Measurements from ENCODE around the gene KIAA0513.
A peak's percentile ranks its signal among the peaks of the same experiment; 100 is the strongest.
"Not testable (repeated sequence)": the region's sequence is repeated elsewhere in the genome, so short reads cannot be mapped to it uniquely, and the experiment has no call there.

The KIAA0513 gene

DNA sequence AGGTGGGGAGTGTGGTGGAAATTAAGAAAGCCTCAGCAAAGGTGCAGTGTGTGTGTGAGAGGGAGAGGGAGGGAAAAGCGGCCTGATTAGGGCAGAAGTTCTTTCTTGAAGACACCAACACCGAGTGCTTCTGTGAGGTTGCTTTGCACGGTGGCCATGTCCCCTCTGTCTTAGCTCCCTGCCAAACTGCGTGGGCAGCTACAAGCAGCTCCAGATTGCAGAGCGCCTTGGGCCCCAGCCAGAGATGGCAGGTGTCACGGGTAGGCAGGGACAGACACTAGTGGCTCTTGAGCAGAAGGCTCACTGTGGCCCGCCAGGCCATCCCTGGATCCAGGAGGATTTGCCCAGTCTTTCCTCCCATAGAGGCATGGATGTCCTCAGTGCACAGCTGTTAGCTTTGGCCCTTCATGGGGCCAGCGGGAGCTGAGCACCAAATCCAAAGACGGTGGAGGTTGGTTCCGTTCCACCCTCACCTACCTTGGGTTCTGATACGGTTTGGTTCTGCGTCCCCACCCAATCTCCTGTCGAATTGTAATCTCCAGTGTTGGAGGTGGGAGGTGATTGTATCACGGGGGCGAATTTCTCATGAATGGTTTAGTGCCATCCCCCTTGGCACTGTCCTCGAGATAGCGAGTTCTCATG is 21.4 kb downstream of the KIAA0513 start:
- Histone ChIP-seq H3K4me1 (ENCODE audit: control insufficient read depth, insufficient read depth, low read length) (peaks cover 24% of the 10 kb centered on the region), H3K9ac (ENCODE audit: low read length) (no peak overlapping the region), H3K4me3 (ENCODE audit: low read length) (no peak overlapping the region)

DNA sequence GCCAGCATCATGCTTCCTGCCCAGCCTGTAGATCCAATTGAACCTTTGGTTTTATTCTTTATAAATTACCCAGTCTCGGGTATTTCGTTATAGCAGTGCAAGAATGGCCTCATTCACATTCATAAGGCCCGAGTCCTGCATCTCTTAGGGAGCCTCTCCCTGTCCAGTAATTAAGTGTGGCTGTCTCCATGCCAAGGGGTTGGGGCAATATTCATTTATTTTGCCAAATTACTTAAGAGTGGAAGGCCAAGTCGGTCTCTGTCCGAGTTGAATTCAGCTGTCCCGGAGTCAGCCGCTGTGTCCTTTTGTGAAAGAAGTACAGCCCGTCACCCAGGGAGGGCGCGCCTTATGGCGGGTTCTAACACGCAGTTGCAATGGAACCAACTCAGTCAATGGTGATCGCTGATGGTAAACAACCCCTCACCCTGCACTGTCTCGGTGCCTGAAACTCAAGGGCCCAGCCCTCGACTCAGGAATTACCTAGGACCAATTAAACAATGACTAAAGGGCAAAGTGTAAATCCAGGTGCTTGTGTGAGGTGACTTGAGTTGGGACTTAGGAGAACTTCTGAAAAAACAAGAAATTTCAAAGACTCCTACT is 22.2 kb downstream of the KIAA0513 start:
- Histone ChIP-seq H3K9ac (ENCODE audit: low read length) (no peak overlapping the region), H3K36me3 (ENCODE audit: control insufficient read depth, insufficient read depth, low read length) (no peaks in the 10 kb centered on the region), H3K27me3 (ENCODE audit: control insufficient read depth, insufficient read depth, low read length) (no peaks in the 10 kb centered on the region), H3K9me3 (ENCODE audit: control insufficient read depth, low read length) (no peaks in the 10 kb centered on the region), H3K4me1 (ENCODE audit: control insufficient read depth, insufficient read depth, low read length) (peaks cover 28% of the 10 kb centered on the region), H3K4me3 (ENCODE audit: low read length) (no peak overlapping the region)

More for the DNA sequence above, 21.4 kb downstream of the KIAA0513 start:
- Histone ChIP-seq H3K36me3 (ENCODE audit: control insufficient read depth, insufficient read depth, low read length) (no peaks in the 10 kb centered on the region), H3K27me3 (ENCODE audit: control insufficient read depth, insufficient read depth, low read length) (no peaks in the 10 kb centered on the region), H3K9me3 (ENCODE audit: control insufficient read depth, low read length) (no peaks in the 10 kb centered on the region)

DNA sequence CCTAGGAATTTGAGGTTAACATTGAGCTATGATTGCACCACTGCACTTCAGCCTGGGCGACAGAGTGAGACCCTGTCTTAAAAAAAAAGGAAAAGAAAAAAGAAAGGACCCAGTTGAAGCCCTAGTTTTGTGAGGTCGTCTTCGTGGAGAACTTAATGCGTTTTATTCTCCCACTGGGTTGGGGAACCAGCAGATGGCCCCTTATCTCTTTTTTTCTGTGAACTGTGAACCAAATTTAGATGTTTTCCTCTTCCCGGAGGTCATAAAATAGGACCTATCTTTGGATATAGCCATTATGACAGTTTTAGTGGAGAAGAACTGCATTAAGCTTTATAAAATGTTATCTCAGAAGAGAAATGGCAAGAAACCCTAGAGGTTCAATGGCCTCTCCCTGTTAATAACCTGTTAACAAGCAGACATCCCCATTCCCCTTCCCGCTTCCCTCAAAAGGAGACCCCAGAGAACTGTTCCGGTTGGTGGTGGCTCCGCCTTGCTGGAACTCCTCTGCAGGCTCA is 23.5 kb downstream of the KIAA0513 start:
- H3K4me3 ChIP-seq (ENCODE audit: low read length): no peak overlapping the region
- no peaks in the 10 kb centered on the region for H3K27me3 ChIP-seq (ENCODE audit: control insufficient read depth, insufficient read depth, low read length)
- no peaks in the 10 kb centered on the region for H3K36me3 ChIP-seq (ENCODE audit: control insufficient read depth, insufficient read depth, low read length)
- H3K9ac ChIP-seq (ENCODE audit: low read length): no peak overlapping the region
- H3K9me3 ChIP-seq (ENCODE audit: control insufficient read depth, low read length): no peaks in the 10 kb centered on the region
- H3K4me1 ChIP-seq (ENCODE audit: control insufficient read depth, insufficient read depth, low read length): peaks cover 42% of the 10 kb centered on the region

DNA sequence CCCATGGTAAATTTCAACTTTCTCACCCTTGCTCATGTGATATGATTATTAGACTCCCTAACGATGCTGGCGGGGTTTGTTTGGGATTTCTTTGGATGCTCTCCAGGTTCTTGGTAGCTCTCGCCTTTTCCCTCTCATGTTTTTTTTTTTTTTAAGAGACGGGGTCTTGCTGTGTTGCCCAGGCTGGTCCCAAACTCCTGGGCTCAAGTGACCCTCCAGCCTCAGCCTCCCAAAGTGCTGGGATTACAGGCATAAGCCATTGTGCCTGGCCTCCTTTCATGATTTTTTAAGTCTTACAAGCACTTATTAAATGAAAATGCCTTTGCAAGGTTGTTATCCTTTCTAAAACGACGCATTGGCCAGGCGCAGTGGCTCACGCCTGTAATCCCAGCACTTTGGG is 24.1 kb downstream of the KIAA0513 start:
- H3K9ac ChIP-seq (ENCODE audit: low read length): no peak overlapping the region
- H3K9me3 ChIP-seq (ENCODE audit: control insufficient read depth, low read length): no peaks in the 10 kb centered on the region
- H3K4me3 ChIP-seq (ENCODE audit: low read length): no peak overlapping the region
- H3K4me1 ChIP-seq (ENCODE audit: control insufficient read depth, insufficient read depth, low read length): peaks cover 44% of the 10 kb centered on the region
- H3K27me3 ChIP-seq (ENCODE audit: control insufficient read depth, insufficient read depth, low read length): no peaks in the 10 kb centered on the region
- H3K36me3 ChIP-seq (ENCODE audit: control insufficient read depth, insufficient read depth, low read length): no peaks in the 10 kb centered on the region

DNA sequence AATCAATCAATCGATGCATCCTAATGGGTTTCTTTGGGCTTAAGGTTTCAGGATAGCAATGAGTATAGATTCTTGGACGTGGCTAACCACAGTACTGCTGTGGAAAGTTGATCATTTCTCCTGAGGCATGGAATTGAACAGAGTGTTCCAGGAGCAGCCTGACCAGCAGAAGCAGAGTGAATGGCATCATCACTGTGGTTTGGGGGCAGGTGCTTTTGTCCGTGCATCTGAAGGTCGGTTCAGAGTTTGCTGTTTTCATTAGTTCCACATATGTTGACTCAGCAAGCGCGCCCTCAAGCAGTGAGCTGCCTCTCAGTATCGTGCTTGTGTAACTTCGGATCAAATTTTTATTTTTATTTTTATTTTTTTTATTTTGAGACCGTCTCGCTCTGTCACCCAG is 24.9 kb downstream of the KIAA0513 start:
- no peak overlapping the region for H3K9ac ChIP-seq (ENCODE audit: low read length)
- H3K4me3 ChIP-seq (ENCODE audit: low read length): no peak overlapping the region
- no peaks in the 10 kb centered on the region for H3K27me3 ChIP-seq (ENCODE audit: control insufficient read depth, insufficient read depth, low read length)
- no peaks in the 10 kb centered on the region for H3K9me3 ChIP-seq (ENCODE audit: control insufficient read depth, low read length)
- H3K36me3 ChIP-seq (ENCODE audit: control insufficient read depth, insufficient read depth, low read length): no peaks in the 10 kb centered on the region
- H3K4me1 ChIP-seq (ENCODE audit: control insufficient read depth, insufficient read depth, low read length): peaks cover 43% of the 10 kb centered on the region

DNA sequence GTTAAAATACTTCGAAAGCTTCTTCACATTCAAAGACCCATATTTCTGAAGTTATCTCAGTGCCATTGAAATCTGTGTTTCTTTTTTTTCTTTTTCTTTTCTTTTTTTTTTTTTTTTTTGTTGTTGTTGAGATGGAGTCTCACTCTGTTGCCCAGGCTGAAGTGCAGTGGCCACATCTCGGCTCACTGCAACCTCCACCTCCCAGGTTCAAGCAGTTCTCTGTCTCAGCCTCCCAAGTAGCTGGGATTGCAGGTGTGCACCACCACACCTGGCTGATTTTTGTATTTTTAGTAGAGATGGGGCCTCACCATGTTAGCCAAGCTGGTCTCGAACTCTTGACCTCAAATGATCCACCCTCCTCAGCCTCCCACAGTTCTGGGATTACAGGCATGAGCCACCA is 26.7 kb downstream of the KIAA0513 start:
- H3K4me3 ChIP-seq (ENCODE audit: low read length); H3K9me3 ChIP-seq (ENCODE audit: control insufficient read depth, low read length): not testable (repeated sequence)
- H3K4me1 ChIP-seq (ENCODE audit: control insufficient read depth, insufficient read depth, low read length): peaks cover 35% of the 10 kb centered on the region

DNA sequence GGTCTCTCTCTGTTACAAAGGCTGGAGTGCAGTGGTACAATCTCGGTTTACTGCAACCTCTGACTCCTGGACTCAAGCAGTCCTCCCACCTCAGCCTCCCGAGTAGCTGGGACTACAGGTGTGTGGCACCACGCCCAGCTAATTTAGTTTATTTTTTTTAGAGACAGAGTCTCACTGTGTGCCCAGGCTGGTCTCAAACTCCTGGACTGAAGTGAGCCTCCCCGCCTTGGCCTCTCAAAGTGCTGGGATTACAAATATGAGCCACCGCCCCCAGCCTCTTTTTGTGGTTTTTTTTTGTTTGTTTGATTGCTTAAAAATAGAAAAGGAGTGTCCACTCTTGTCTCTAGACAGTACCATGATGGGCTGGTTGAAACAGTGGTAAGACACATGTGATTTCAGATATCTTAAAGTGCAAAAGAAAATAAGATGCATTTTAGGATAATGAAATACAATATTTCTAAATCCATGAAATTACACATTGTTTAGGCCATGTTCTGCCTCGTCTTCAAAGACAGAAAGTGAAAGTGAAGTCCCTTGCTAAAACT is 27.4 kb downstream of the KIAA0513 start:
- H3K4me1 ChIP-seq (ENCODE audit: control insufficient read depth, insufficient read depth, low read length): peaks cover 35% of the 10 kb centered on the region

More for the DNA sequence above, 26.7 kb downstream of the KIAA0513 start:
- H3K9ac ChIP-seq (ENCODE audit: low read length); H3K27me3 ChIP-seq (ENCODE audit: control insufficient read depth, insufficient read depth, low read length); H3K36me3 ChIP-seq (ENCODE audit: control insufficient read depth, insufficient read depth, low read length): not testable (repeated sequence)

DNA sequence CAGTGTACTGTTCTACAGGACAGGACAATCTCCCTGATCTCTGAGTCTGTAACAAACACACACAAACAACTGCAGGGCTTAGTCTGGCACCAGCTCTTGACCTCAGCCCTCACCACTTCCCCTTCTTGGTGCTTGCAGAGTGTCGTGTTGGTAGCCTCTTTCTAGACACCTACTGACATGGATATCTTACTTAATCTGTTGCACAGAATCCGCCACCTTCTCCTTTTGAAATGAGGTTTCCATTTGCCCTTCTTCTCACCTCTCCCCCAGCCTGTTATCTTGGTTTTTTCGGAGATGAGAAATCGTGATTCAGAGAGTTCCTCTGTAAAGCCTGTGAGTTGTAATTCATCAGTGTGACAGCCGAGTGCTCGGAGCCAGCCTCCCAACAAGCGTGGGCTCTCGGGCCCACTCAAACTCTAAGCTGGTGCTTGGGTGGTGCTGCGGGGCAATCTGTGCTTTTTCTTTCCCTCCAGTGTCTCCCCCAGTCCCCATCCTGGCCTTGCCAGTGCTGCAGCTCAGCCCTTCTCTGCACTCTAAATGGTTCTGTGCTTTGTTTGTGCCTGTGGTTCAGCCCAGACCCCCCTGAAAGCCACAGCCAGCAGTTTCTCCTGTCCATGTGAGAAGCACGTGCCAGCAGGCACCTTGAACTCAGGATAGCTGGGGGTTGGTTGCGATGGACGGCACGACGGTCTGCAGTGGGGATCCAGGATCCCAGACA is 28.1 kb downstream of the KIAA0513 start:
- Histone ChIP-seq H3K4me3 (ENCODE audit: low read length) (no peak overlapping the region), H3K4me1 (ENCODE audit: control insufficient read depth, insufficient read depth, low read length) (peaks cover 35% of the 10 kb centered on the region), H3K36me3 (ENCODE audit: control insufficient read depth, insufficient read depth, low read length) (no peaks in the 10 kb centered on the region), H3K27me3 (ENCODE audit: control insufficient read depth, insufficient read depth, low read length) (no peaks in the 10 kb centered on the region), H3K9me3 (ENCODE audit: control insufficient read depth, low read length) (no peaks in the 10 kb centered on the region), H3K9ac (ENCODE audit: low read length) (peak overlapping the region; percentile 33)

More for the DNA sequence above, 27.4 kb downstream of the KIAA0513 start:
- H3K4me3 ChIP-seq (ENCODE audit: low read length): no peak overlapping the region
- no peaks in the 10 kb centered on the region for H3K9me3 ChIP-seq (ENCODE audit: control insufficient read depth, low read length)
- no peaks in the 10 kb centered on the region for H3K36me3 ChIP-seq (ENCODE audit: control insufficient read depth, insufficient read depth, low read length)
- peak overlapping the region; percentile 33 for H3K9ac ChIP-seq (ENCODE audit: low read length)
- H3K27me3 ChIP-seq (ENCODE audit: control insufficient read depth, insufficient read depth, low read length): no peaks in the 10 kb centered on the region

DNA sequence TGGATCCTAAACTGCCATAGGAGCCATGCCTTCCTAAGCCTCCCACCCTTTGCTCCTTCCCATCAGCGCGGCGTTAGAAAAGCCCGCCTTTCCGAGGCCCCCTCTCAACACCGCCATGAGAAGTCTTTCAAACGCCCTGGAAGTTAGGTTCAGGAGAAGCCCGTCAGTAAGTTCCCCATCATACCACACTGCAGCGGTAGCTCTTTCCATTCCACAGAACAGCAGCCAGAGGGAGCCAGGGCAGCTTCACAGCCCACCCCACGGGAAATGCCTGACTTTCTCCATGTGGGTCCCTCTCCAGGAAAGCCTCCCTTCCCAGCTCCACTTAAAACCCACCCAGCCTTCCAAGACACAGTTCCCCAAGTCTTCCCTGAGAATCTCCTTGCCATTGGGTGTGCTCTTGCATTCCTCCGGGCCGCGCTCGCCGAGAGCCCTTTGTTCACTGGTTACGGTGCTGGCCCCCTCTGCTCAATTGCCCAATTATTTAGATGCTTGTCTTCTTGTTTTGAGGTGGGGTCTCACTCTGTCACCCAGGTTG is 28.7 kb downstream of the KIAA0513 start:
- H3K9me3 ChIP-seq (ENCODE audit: control insufficient read depth, low read length): no peaks in the 10 kb centered on the region
- no peaks in the 10 kb centered on the region for H3K27me3 ChIP-seq (ENCODE audit: control insufficient read depth, insufficient read depth, low read length)
- H3K4me3 ChIP-seq (ENCODE audit: low read length): no peak overlapping the region
- H3K36me3 ChIP-seq (ENCODE audit: control insufficient read depth, insufficient read depth, low read length): no peaks in the 10 kb centered on the region
- peaks cover 35% of the 10 kb centered on the region for H3K4me1 ChIP-seq (ENCODE audit: control insufficient read depth, insufficient read depth, low read length)
- H3K9ac ChIP-seq (ENCODE audit: low read length): peak overlapping the region; percentile 33

DNA sequence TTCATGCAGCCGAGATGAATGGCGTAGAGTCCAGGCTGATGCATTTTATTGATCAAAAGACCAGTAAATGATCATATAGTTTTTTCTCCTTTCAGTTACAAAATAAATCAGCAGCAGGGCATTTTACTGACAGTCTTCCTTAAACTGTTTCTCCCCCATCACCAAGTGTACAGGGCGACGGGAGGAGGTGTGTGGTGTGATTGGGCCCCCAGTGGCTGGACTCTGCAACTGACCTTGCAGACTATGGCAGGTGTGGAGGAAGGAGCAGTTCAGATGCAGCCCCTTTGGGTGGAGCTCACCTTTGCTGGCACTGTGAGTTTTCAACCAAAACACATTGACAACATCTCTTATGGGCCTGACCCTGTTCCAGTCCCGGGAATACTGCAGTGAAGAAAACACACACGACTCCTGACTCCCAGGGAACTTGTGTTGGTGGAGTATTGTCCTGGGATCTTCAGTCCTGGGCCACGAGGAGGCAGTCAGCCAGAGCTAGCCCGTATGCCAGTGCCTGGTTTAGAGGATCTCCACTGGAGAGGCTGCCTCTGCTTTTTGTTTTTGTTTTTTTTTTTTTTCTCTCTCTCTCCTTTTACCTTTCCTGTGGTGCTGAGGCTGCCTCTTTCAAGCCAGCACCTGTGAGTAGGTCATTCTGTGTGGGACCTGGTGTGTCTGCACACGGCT is 29.8 kb downstream of the KIAA0513 start:
- no peak overlapping the region for H3K9ac ChIP-seq (ENCODE audit: low read length)
- H3K4me3 ChIP-seq (ENCODE audit: low read length): no peak overlapping the region
- no peaks in the 10 kb centered on the region for H3K27me3 ChIP-seq (ENCODE audit: control insufficient read depth, insufficient read depth, low read length)
- no peaks in the 10 kb centered on the region for H3K36me3 ChIP-seq (ENCODE audit: control insufficient read depth, insufficient read depth, low read length)
- H3K9me3 ChIP-seq (ENCODE audit: control insufficient read depth, low read length): no peaks in the 10 kb centered on the region
- H3K4me1 ChIP-seq (ENCODE audit: control insufficient read depth, insufficient read depth, low read length): peaks cover 35% of the 10 kb centered on the region

DNA sequence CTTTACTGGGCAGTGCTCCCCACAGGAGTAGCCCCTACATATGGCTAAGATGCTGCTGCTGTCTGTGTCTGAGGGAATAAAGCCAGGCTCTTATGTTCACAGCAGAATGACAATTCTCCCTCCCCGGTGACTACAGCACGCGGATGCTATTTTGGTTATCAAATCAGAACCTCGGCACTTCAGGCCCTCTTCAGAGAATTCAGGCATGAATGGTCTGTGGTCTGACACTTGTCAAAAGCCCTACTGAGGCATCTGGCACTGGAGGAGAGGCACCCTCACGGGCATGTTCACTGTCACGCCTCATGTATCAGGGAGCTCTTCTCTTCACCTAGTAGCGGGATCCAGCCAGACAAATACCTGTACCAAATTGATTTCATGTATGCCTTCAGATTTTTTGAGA is 30.4 kb downstream of the KIAA0513 start:
- no peaks in the 10 kb centered on the region for H3K36me3 ChIP-seq (ENCODE audit: control insufficient read depth, insufficient read depth, low read length)
- H3K9ac ChIP-seq (ENCODE audit: low read length): no peak overlapping the region
- no peak overlapping the region for H3K4me3 ChIP-seq (ENCODE audit: low read length)
- no peaks in the 10 kb centered on the region for H3K27me3 ChIP-seq (ENCODE audit: control insufficient read depth, insufficient read depth, low read length)
- peaks cover 35% of the 10 kb centered on the region for H3K4me1 ChIP-seq (ENCODE audit: control insufficient read depth, insufficient read depth, low read length)
- H3K9me3 ChIP-seq (ENCODE audit: control insufficient read depth, low read length): no peaks in the 10 kb centered on the region

Measured in mucosa of stomach (tissue), 1 donor.